Measurements from ENCODE around the gene LY86.

LY86 gene

DNA sequence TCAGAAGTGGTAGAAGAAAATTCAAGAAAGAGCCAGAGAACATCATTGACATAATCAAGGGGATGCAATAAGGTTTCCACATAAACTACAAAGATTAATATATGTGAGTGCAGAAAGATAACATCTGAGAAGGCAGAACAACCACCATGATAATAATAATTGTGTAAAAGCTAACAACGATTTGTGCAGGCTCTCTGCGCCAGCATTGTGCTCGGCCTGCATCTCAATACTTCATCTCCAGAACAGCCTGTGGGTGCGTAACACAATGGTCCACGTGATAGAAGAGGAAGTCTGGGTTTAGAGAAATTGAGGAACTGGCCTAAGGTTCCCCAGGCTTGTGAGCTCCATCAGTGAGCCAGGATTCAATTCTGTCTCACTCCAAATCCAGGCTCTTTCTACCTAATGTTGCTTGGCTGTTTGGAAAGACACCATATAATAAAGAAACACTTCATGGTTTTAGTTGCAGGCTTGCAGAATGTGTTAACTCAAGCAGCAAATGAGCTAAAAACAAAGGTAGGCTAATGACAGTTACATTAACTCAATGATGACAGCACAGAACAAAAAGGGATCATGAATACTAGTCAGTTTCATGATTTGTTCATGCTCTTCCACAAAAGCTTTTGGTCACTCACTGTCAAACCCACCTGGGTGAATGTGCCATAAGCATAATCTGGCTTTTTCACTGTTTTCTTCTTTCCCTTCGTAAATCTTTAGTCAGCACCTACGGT lies 71.2 kb downstream of the LY86 start:
- Histone ChIP-seq H3K79me2 (ENCODE audit: insufficient read depth, low read depth) (no peaks in the 10 kb centered on the region), H3K27me3 (ENCODE audit: insufficient read depth, low read depth) (no peaks in the 10 kb centered on the region), H3K36me3 (ENCODE audit: insufficient read depth) (no peaks in the 10 kb centered on the region), H3K4me1 (ENCODE audit: low read depth, poor library complexity, severe bottlenecking) (no peaks in the 10 kb centered on the region), H3K9ac (no peak overlapping the region), H3K27ac (no peak overlapping the region), H3K4me3 (IDR thresholded peaks at IDR 0.05; ENCODE audit: insufficient read depth, low read depth, low read length) (no peak overlapping the region), H4K20me1 (ENCODE audit: insufficient read depth) (no peaks in the 10 kb centered on the region), H3K4me2 (no peak overlapping the region), H2AFZ (ENCODE audit: low read depth) (no peak overlapping the region)
- TF ChIP-seq, protein P1, sequence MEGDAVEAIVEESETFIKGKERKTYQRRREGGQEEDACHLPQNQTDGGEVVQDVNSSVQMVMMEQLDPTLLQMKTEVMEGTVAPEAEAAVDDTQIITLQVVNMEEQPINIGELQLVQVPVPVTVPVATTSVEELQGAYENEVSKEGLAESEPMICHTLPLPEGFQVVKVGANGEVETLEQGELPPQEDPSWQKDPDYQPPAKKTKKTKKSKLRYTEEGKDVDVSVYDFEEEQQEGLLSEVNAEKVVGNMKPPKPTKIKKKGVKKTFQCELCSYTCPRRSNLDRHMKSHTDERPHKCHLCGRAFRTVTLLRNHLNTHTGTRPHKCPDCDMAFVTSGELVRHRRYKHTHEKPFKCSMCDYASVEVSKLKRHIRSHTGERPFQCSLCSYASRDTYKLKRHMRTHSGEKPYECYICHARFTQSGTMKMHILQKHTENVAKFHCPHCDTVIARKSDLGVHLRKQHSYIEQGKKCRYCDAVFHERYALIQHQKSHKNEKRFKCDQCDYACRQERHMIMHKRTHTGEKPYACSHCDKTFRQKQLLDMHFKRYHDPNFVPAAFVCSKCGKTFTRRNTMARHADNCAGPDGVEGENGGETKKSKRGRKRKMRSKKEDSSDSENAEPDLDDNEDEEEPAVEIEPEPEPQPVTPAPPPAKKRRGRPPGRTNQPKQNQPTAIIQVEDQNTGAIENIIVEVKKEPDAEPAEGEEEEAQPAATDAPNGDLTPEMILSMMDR (conservative IDR thresholded peaks at IDR 0.05; ENCODE audit: low read depth, low read length): no peak

DNA sequence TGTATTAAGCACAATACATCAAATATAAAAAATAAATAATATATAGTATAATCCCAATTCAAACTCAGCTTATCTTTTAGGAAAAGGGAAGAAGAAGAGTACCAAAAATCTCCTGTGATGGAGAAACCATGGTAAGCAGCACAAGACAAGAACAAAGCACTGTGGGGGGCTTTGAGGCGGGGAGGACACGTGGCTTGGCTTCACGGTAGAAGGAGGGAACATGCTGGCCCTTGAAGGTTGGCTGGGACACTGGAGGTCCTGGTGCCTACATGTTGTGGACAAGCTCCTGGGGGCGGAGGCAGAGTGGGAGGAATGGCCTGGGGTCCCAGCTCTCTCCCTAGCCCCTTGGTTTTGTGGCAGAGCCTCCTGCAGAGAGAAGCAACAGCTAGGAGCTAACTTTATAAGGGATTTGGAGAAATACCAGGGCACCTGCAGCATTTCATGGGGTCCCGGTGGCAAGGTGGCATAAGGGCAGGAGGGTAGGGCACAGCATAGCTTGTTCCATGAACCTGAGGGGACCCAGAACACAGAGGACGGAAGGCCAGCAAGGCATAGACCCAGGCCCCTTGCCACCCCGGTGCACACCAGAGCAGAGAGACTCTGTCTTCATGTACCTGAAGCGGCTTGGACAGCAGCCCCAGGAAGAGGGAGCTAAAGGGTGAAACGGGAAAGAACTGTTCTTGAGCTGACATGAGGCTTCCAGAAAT lies 72.0 kb downstream of the LY86 start:
- TF ChIP-seq, protein P1 (conservative IDR thresholded peaks at IDR 0.05; ENCODE audit: low read depth, low read length): no peak
- no peak overlapping the region for H3K4me2 ChIP-seq
- H3K4me1 ChIP-seq (ENCODE audit: low read depth, poor library complexity, severe bottlenecking): no peaks in the 10 kb centered on the region
- H3K27me3 ChIP-seq (ENCODE audit: insufficient read depth, low read depth): no peaks in the 10 kb centered on the region
- H3K9ac ChIP-seq: no peak overlapping the region
- no peak overlapping the region for H2AFZ ChIP-seq (ENCODE audit: low read depth)
- no peaks in the 10 kb centered on the region for H3K36me3 ChIP-seq (ENCODE audit: insufficient read depth)
- no peak overlapping the region for H3K27ac ChIP-seq
- H3K79me2 ChIP-seq (ENCODE audit: insufficient read depth, low read depth): no peaks in the 10 kb centered on the region
- no peaks in the 10 kb centered on the region for H4K20me1 ChIP-seq (ENCODE audit: insufficient read depth)
- H3K4me3 ChIP-seq (IDR thresholded peaks at IDR 0.05; ENCODE audit: insufficient read depth, low read depth, low read length): no peak overlapping the region

DNA sequence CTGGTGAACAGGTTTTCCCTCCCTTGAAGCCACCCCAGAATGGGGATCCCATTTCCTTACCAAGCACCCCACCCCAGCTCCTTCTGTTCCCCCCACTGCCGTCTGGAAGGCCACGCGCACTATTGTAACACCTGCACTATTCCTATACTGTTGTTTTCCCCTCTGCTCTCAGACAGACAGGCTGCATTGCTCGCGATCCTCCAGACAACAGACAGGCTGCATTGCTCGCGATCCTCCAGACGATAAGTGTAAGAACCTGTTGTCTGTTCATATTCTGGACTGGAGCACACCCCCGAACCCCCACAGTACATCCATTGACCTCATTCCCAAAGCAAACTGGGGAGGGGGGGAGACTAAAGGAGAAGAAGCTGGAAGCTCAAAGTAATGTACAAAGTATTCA lies 72.7 kb downstream of the LY86 start:
- Histone ChIP-seq H3K36me3 (ENCODE audit: insufficient read depth) (no peaks in the 10 kb centered on the region), H2AFZ (ENCODE audit: low read depth) (no peak overlapping the region), H3K4me1 (ENCODE audit: low read depth, poor library complexity, severe bottlenecking) (no peaks in the 10 kb centered on the region), H3K4me2 (no peak overlapping the region), H4K20me1 (ENCODE audit: insufficient read depth) (no peaks in the 10 kb centered on the region), H3K27ac (no peak overlapping the region), H3K79me2 (ENCODE audit: insufficient read depth, low read depth) (no peaks in the 10 kb centered on the region), H3K4me3 (IDR thresholded peaks at IDR 0.05; ENCODE audit: insufficient read depth, low read depth, low read length) (no peak overlapping the region), H3K9ac (no peak overlapping the region), H3K27me3 (ENCODE audit: insufficient read depth, low read depth) (no peaks in the 10 kb centered on the region)
- TF ChIP-seq, protein P1 (conservative IDR thresholded peaks at IDR 0.05; ENCODE audit: low read depth, low read length): no peak

DNA sequence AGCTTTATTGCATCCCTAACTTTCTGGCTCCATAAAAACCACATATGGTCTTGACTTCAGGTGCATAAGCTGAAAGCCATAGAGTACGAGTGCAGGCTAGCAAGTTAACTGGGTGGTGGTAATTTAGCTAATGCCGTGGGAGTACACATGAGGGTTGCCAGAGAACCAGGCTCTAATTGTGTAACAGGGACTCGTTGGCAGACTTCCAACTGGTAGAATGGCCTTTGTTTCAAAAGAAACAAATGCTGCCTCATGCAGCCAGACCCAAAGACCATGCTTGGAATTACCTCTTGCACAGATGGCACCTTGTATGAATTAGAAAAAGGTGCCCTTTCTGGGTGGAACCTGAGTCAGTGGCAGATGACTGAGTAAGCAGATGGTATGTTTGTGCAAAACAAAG lies 73.2 kb downstream of the LY86 start:
- Histone ChIP-seq H3K27ac (no peak overlapping the region), H3K4me1 (ENCODE audit: low read depth, poor library complexity, severe bottlenecking) (no peaks in the 10 kb centered on the region), H3K79me2 (ENCODE audit: insufficient read depth, low read depth) (no peaks in the 10 kb centered on the region), H2AFZ (ENCODE audit: low read depth) (no peak overlapping the region), H4K20me1 (ENCODE audit: insufficient read depth) (no peaks in the 10 kb centered on the region), H3K27me3 (ENCODE audit: insufficient read depth, low read depth) (no peaks in the 10 kb centered on the region), H3K36me3 (ENCODE audit: insufficient read depth) (no peaks in the 10 kb centered on the region), H3K9ac (no peak overlapping the region), H3K4me2 (no peak overlapping the region), H3K4me3 (IDR thresholded peaks at IDR 0.05; ENCODE audit: insufficient read depth, low read depth, low read length) (no peak overlapping the region)
- TF ChIP-seq, protein P1 (conservative IDR thresholded peaks at IDR 0.05; ENCODE audit: low read depth, low read length): no peak

Data from KMS-11 (cell line).